K562 (cell line): ENCODE results near the gene TRIM44. TPM values are rescaled to one million over a fixed set of nuclear protein-coding genes. Genes with fewer than 3 reads are reported as not detected.

Experiments
- ARNT ChIP-seq, 2 experiments: fragments of 450-650 bp; IDR thresholded peaks; 2 replicates each; pipeline ENCODE4 v1.6.1; 2016; ENCODE audit warnings: mild to moderate bottlenecking in 1 of 2
- FOSL1 ChIP-seq: fragments of 200-800 bp; sonication (Bioruptor generic); conservative IDR thresholded peaks from 2 replicates; pipeline ENCODE4 v1.6.1; 2016; ENCODE audit warnings: missing genetic modification characterization, missing compliant biosample characterization
- GTF2F1 ChIP-seq: IDR thresholded peaks from 2 replicates; pipeline ENCODE4 v1.6.1; 2011; ENCODE audit warnings: low read depth, low read length, improper control_type of control experiment
- HMGN3 ChIP-seq: IDR thresholded peaks from 2 replicates; pipeline ENCODE4 v1.6.1; 2011; ENCODE audit warnings: borderline replicate concordance, low read depth, mild to moderate bottlenecking, mixed read lengths, low read length; ENCODE audit not compliant: insufficient read length; ENCODE audit errors: extremely low read depth
- MCM3 ChIP-seq: fragments of 450-650 bp; IDR thresholded peaks from 2 replicates; pipeline ENCODE4 v1.6.1; 2016
- NFRKB ChIP-seq: fragments of 450-650 bp; IDR thresholded peaks from 2 replicates; pipeline ENCODE4 v1.6.1; 2016; ENCODE audit warnings: low read depth
- ZNF311 ChIP-seq: fragments of 250-450 bp; sonication (Bioruptor Pico); IDR thresholded peaks from 2 replicates; pipeline ENCODE4 v1.4.0; 2020; ENCODE audit warnings: mild to moderate bottlenecking, moderate library complexity
- ZNF668 ChIP-seq: fragments of 250-450 bp; sonication (Bioruptor Pico); IDR thresholded peaks from 2 replicates; pipeline ENCODE4 v1.8.0; 2022; ENCODE audit warnings: mild to moderate bottlenecking, inconsistent platforms
- polyA plus RNA-seq, 8 experiments: library from polyadenylated mRNA; depleted of rRNA in 4 of 8; stranded (reverse) in 5 of 8; unstranded in 3 of 8; fragments of >200 nt; fragmentation: Nextera tagmentation in 2 of 8; fragmentation: Illumina TruSeq in 1 of 8; extraction: Ambion mirVana in 2 of 8; extraction: Trizol in 1 of 8; gene quantifications; 2 replicates each; pipeline versions ENCODE4 v1.2.1 to v1.2.3, GENCODE V29; 2011 to 2014; ENCODE audit warnings: inconsistent platforms in 1 of 8, missing spikeins in 1 of 8
- total RNA-seq, 7 experiments: library from RNA; depleted of rRNA in 6 of 7; stranded (reverse); fragments of >200 nt in 6 of 7; fragmentation: Illumina TruSeq in 2 of 7; extraction: Trizol in 2 of 7; gene quantifications; 2 replicates each; pipeline versions ENCODE4 v1.2.1 to v1.2.3, GENCODE V29; 2011 to 2021; ENCODE audit warnings: low replicate concordance in 1 of 7
- TF ChIP-seq, protein P1 (sequence below): sonication (generic); formaldehyde crosslinking; IDR thresholded peaks from 2 replicates; pipeline ENCODE4 v1.9.0; 2022; ENCODE audit warnings: mild to moderate bottlenecking, missing genetic modification reagents
- TF ChIP-seq, protein P2 (sequence below), 3 experiments: fragments of 200-800 bp in 1 of 3; fragments of 250-450 bp in 1 of 3; fragments of 450-650 bp in 1 of 3; sonication (Bioruptor Pico) in 1 of 3; sonication (Bioruptor generic) in 1 of 3; formaldehyde crosslinking in 1 of 3; IDR thresholded peaks; 2 replicates each; pipeline versions ENCODE4 v1.6.1 to v1.8.0; 2016 to 2022; ENCODE audit warnings: mild to moderate bottlenecking in 2 of 3, missing genetic modification characterization in 2 of 3, missing compliant biosample characterization in 1 of 3, moderate library complexity in 1 of 3
- TF ChIP-seq, protein P3 (sequence below): fragments of 450-650 bp; IDR thresholded peaks from 2 replicates; pipeline ENCODE4 v1.6.1; 2014; ENCODE audit warnings: low read depth, mild to moderate bottlenecking, moderate library complexity, borderline replicate concordance

TRIM44 gene
- total and polyA plus RNA-seq, 9 of the 15 experiments (the other 6 are each of a cell fraction or from before 2014, with no cell fraction given) = 8.3 to 105 (median 37.2) TPM

DNA sequence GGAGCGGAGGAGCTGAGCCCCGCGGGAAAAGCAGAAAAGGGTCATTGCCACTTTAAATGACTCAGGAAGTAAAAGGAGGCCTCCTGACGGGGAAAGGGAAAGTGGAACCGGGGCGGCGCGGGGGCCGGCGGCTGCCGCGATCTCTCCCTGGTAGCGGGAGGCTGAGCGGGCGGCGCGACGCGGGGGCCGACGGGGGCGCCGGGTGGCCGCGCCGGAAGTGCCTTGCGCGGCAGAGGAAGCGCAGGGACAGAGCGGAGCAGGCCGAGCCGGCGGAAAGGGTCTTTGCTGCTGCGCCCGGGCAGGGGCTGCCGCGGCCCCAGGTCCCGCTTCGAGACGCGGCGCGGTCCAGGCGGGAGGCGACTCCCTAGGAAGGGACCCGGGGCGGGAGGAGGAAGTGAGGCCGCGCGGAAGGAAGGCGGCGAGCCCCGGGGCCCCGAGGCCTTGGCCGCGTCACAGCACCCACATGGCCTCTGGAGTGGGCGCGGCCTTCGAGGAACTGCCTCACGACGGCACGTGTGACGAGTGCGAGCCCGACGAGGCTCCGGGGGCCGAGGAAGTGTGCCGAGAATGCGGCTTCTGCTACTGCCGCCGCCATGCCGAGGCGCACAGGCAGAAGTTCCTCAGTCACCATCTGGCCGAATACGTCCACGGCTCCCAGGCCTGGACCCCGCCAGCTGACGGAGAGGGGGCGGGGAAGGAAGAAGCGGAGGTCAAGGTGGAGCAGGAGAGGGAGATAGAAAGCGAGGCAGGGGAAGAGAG, at the start of gene TRIM44 (continued):
- TF ChIP-seq ZNF311 (peak; percentile 16; the same call in 1 of the 2 replicates), FOSL1 (peak; percentile 66; the same call in 1 of the 2 replicates), MCM3 (no peak), NFRKB (peak; percentile 89), HMGN3 (no peak), ARNT (IDR thresholded peaks at IDR 0.05) (peak in 1 of 2 experiments; percentile 68; a peak in 2 of 4 replicates), GTF2F1 (peak; percentile 72; the same call in 1 of the 2 replicates), ZNF668 (no peak)
- TF ChIP-seq, protein P1, sequence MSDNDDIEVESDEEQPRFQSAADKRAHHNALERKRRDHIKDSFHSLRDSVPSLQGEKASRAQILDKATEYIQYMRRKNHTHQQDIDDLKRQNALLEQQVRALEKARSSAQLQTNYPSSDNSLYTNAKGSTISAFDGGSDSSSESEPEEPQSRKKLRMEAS (CRISPR knock-in tag) = peak; percentile 99
- TF ChIP-seq, protein P2, sequence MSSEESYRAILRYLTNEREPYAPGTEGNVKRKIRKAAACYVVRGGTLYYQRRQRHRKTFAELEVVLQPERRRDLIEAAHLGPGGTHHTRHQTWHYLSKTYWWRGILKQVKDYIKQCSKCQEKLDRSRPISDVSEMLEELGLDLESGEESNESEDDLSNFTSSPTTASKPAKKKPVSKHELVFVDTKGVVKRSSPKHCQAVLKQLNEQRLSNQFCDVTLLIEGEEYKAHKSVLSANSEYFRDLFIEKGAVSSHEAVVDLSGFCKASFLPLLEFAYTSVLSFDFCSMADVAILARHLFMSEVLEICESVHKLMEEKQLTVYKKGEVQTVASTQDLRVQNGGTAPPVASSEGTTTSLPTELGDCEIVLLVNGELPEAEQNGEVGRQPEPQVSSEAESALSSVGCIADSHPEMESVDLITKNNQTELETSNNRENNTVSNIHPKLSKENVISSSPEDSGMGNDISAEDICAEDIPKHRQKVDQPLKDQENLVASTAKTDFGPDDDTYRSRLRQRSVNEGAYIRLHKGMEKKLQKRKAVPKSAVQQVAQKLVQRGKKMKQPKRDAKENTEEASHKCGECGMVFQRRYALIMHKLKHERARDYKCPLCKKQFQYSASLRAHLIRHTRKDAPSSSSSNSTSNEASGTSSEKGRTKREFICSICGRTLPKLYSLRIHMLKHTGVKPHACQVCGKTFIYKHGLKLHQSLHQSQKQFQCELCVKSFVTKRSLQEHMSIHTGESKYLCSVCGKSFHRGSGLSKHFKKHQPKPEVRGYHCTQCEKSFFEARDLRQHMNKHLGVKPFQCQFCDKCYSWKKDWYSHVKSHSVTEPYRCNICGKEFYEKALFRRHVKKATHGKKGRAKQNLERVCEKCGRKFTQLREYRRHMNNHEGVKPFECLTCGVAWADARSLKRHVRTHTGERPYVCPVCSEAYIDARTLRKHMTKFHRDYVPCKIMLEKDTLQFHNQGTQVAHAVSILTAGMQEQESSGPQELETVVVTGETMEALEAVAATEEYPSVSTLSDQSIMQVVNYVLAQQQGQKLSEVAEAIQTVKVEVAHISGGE (CRISPR knock-in tag; IDR thresholded peaks at IDR 0.05) = peak in 2 of 3 experiments; percentile 61 to 91; a peak in 4 of 6 replicates
- TF ChIP-seq, protein P3, sequence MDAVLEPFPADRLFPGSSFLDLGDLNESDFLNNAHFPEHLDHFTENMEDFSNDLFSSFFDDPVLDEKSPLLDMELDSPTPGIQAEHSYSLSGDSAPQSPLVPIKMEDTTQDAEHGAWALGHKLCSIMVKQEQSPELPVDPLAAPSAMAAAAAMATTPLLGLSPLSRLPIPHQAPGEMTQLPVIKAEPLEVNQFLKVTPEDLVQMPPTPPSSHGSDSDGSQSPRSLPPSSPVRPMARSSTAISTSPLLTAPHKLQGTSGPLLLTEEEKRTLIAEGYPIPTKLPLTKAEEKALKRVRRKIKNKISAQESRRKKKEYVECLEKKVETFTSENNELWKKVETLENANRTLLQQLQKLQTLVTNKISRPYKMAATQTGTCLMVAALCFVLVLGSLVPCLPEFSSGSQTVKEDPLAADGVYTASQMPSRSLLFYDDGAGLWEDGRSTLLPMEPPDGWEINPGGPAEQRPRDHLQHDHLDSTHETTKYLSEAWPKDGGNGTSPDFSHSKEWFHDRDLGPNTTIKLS = peak; percentile 96
